Pons (tissue), 1 donor: Measurements from ENCODE around the gene SEMA7A.
A peak's percentile ranks its signal among the peaks of the same experiment; 100 is the strongest.

Experiments
- DNase-seq: peaks from one replicate; pipeline ENCODE4 v3.0.0-alpha.2; 2016; ENCODE audit warnings: low spot score

The SEMA7A gene

DNA sequence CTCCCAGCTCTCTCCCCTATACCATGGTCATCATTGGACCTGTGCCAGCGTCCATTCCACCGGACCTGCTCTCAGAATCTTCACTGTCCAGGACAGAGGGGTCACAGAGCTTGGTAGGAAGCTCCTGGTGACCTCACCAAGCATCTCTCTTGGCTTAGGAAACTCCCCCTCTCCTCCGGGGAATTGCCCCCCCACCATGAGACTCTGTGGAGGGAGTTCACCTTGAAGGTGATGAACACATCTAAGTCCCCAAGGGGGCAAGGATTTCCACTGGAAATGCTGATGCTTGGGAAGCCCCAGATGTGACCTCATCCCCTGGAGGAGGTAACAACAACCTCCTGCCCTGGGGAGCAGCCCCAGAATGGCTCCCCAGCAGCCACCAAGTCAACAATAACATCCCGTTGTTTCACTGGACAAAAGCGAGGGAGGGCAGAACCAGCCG is 3.2 kb downstream of the SEMA7A start:
- DNase-seq = peak; percentile 72

DNA sequence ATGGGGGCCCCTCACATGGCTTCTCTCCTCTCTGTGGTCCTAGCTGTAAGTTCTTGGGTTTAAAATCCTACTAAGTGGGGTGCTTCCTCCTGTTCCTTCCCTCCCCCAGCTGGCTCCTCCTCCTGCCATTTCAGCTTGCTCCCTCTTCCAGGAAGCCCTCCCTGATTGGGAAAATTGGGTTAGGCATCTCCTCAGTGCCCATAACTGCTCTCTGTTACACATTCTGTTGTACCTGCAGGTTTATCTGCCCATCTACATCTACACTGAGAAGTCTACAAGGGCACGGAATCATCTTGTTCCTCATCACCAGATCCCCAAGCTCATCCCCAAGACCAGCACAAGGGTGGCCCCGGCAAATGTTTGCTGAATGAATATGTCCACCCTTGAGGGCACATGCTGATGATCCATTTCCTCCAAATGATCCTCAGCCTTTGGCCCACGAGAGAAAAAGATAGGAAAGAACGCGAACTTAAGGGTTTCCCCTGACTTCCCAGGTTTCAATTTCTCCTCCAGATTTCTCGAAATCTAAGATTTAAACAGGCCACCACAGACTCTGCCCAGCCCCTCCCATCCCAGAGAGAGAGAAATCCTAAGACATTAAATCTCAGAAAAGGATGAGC is 3.9 kb downstream of the SEMA7A start:
- no peak for DNase-seq

DNA sequence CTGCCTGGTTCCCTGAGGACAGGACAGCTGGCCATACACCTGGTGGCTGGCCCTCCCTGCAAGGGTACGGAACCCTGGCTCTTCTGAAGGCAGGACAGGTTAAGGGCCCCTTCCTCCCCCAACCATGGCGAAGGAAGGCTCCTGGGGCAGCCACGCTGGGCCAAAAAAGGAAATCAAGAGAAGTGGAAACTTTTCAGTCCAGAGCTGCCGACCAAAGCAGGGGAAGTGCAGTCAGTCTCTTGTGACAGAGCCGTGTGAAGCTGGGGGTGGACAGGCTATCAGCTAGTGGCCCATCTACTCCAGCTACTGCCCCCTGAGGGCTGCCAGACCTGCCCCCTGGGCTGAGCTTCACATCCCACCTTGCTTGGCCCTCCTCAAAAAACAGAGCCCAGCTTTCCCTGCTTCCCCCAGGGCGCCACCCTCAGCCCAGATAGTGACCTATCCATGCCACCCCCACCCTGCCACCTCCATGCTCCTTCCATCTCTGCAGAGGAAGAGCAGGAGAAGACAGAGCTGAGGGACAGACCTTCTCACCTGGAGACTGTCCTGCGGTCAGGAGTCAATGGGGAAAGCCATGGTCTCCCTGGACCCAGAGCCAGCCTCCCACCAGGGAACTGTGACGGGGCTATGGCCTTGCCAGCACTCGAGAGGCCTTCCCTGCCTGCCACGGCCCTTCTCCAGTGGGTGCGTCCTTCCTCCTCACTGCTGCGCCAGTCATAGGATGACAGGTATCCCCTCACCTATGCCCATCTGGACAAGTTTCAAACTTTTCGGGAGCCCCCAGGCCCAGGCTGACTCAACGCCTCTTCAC is 4.6 kb downstream of the SEMA7A start:
- DNase-seq = no peak

DNA sequence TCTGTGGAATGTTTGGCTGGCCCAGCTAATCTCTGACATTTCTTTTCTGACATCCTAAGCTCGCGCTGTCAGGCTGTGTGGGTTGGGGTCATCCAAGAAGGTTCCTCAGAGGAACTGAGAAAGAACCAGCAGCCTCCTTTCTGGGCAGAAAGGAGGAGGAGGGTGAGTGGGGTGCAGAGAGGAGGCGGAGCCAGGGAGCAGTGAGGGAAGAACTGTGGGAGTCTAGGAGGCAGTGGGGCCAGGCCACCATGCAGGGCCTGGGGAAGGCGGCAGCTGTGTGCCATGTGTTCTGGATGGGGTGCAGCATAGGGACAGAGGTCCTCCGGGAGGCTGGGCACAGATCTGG is 5.3 kb downstream of the SEMA7A start:
- no peak for DNase-seq

DNA sequence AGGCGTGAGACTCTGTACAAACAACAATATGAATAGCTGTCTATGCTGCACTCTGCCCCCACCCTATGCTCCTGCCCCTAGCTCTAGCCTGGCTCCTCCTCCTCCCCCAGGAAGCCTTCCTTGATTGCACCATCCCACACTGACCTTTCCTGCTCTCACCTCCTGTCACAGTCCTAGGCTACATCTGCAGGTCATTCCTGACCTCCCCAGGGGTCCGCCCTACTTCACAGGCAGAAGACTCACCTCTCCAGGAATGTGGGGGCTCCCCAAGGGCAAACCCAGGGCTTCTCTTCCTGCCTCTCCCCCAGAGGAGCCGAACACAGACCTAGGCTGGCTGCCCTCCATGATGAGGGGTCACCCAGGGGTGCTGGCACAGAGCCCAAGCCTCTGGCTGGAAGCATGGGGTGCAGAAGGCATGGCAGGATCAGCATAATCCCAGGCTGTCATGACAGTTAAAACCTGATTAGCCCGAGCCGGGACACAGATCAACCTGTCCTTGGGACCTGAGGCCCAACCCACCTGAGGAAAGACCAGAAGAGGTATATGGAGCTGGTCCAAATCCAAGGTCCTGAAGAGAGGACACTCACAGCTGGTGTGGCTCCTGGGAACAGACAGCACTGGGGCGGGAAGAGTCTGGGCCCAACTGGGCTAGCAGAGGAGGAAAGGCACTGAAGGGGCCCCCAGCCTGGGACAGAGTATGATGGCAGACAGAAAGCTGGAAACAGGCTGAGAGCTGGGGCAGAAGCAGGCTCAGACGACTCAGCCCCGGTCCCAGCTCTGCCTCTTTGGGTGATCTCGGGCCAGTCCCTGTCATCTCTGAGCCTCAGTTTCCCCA is 5.9 kb downstream of the SEMA7A start:
- no peak for DNase-seq

DNA sequence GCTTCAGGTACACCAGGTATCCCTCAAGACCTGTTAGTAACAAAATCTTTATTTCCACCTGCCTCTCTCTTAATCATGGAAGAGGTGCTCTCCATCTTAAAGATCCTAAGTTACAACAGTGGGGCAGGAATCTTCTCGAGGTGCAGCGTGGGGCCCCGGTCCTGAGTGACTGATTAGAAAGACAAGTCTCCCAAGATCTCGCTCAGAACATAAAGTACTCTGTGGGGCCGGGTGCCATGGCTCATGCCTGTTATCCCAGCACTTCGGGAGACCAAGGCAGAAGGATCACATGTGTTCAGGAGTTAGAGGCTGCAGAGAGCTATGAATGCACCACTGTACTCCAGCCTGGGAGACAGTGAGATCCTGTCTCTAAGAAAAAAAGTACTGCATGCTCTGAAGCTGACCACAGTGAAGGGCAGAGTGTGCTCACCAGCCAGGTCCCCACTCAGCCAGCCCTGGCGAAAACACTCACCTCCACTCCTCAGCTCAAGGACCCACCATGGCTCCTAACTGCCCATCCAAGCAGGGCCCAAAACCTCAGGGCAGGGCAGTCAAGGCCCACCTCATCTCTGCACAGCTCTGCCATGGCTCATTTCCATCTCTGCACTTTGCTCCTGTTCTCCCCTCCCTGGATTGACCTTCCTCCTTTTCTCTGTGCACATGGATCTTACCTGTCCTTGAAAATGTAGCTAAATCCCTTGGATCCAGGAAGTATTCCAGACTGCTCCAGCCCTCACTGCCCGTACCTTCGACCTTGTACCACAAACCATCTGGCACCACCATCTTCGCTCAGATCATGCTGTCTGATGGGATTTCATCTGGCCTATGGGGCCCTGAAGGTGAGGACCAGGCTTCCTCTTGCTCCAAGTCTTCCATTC is 7.1 kb downstream of the SEMA7A start:
- peak; percentile 87 for DNase-seq

DNA sequence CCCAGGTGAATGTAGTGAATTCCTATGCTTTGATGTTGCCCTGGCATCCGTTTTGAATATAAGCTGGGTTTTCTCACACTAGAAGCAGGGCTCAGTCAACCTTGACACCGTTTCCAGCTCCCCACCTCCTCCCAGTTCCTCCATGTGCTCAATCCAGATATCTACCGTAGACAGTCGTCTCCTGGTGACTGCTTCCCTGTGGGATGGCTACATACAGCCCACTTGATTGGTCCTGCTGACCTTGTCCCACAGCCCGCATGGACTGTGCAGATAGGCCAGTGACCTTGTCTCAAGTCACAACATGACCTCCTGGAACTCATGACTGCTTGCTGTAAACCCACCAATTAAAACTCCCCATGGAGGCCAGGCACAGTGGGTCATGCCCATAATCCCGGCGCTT is 8.1 kb downstream of the SEMA7A start:
- no peak for DNase-seq

DNA sequence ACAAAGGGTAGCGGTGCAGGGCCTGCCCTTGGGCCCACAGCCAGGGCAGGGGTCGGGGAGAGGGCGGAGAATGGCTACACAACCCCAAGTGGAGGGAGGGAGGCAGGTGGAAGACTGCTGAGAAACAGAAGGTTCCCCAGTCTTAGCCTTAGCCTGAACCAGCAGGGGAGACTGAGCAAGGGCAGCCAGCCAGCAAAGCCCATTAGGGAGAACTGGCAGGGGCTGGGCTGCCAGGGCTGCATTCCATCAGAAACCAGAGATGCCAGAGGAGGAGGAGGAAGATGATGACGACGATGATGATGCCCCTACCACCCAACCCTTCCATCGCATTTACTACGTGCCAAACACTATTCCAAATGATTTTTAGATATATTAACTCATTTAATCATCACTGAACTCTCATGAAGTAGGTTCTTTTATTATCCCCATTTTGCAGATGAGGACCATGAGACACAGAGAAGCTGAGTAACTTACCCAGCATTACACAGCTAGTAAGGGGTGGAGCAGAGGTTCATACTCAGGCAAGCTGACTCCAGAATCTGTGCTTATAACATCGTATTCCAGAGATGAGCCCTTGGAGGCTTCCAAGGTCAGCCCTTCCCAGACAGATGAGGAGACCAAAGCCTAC is 8.7 kb downstream of the SEMA7A start:
- DNase-seq = no peak

DNA sequence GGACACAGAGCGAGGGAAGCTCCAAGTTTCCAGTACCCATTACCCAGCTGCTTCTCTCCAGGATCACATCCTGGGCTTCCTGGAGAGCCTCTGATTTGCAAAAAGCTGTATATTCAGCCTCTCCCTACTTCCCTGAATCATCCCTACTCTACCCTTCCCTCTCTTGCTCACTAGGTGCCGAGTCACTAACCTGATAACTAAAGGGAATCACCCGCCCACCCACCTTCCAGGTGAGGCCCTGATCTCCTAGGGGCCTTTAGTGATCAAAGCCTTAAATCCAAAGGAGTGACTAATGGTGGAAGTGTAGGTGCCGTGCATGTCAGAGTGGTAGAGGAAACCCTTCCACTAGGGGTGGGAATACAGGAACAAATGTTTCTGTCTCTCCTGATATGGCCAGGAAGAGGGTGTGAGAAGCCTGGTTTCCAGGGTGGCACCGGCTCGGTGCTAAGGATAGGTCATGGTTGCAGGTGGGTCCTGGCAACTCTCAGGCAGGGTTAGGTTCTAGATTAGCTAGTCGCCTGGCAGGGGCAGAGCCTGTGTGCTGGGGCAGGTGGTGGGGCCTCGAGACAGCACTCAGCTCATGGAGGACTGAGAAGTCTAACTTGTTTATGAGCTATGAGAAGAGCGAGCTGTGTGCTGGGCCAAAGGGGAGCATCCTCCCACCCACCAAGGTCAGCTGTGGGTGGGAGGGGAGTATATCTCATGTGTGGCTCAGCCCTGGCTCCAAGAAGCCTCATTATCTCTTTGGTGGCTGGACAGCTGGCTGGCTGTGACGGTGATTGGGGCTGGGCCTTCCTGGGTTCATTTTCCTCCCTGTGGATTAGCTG is 10.1 kb downstream of the SEMA7A start:
- no peak for DNase-seq

DNA sequence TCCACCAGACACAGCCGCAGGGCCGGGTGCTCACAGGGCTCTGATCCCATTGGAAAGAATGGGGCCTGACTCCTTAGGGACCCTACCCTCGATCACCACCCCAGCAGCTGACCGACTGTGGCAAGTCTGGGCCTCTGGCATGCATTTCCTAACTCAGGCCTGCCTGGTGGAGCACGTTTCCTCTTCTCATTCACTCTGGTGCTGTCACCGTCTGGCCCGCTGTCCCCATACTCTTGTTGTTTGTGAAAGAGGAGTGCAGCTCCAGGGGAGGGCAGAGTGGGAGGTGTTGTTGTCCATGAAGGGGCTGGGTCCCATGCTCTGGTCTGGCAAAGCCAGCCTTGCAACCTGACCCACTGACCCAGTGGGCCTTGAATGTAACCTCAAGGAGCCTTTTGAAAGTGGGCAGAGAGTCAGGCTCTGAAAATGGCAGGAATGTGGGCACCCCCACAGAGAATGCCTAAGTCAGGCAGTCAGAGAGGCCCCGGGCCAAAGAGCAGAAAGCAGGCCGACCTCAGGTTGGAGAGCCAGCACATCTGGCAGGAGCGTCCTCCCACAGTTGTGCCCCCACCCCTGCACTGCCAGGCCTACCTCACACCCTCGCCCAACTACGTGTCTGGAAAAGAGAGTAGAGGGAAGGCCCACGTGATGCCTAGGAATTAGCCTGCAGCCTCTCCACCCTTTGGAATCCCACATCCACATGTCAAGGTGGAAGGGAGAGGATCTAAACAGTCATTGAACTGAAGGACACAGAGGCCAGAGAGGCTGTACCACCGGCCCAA is 10.9 kb downstream of the SEMA7A start:
- peak; percentile 84 for DNase-seq

DNA sequence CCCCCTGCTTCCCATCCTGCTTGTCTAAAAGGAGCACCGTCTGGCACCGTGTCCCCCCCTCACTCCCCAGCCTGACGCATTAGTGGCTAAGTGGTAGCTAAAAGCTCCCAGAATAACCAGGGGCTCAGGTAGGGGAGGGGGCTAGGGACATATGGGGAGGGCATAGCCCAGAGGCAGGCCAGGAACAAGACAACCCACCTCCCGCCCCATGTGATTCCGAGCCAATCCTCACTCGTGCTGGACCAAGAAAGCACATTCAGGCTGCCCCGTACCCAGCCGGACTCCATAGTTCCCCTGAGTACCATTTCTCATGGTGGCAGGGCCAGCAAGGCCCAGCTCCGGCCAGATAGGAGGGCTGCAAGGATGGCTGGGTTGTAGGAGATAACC is 11.5 kb downstream of the SEMA7A start:
- DNase-seq = no peak

DNA sequence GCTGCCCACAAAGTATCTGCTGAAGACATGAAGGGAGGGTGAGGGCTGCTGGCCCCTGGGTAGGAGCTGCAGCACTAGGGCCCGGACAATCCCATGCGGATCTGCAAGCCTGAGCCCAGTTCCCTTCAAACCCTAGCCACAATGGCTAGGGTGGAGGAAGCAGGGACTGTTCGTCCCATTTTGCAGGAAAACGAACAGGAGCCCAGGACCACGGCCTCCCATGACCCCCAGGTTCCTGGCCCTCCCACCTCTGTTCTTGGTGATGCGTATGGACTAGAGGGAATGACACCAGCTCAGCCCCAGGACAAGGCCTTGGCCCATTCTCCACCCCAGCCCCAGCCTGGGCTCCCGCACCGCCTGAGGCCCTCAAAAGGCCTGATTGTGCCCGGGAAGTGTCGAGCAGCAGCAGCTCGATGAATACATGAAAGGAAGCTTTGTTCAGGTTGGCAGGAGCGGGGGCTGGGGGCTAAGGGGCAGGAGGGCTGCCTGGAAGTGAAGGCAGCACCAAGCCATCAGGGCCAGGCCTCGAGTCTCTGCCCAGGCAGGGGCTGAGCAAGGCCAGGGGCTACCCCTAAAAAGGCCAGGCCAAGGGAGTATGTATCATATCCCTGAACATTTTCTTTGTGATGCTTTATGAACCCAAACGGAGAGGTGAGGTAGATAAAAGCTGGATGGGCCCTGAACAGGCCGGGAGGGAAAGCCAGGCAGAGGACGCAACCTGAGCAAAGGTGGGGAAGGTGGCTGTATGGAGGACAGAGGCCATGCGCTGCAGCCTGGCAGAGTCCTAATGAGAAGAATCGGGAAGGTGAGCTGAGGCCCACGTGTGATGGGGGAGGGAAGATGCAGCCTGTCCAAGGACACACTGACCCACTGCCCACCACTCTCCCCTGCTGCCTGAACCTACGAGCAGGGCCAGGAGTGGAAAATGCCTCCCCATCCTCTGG is 12.2 kb downstream of the SEMA7A start:
- peak; percentile 98 for DNase-seq

DNA sequence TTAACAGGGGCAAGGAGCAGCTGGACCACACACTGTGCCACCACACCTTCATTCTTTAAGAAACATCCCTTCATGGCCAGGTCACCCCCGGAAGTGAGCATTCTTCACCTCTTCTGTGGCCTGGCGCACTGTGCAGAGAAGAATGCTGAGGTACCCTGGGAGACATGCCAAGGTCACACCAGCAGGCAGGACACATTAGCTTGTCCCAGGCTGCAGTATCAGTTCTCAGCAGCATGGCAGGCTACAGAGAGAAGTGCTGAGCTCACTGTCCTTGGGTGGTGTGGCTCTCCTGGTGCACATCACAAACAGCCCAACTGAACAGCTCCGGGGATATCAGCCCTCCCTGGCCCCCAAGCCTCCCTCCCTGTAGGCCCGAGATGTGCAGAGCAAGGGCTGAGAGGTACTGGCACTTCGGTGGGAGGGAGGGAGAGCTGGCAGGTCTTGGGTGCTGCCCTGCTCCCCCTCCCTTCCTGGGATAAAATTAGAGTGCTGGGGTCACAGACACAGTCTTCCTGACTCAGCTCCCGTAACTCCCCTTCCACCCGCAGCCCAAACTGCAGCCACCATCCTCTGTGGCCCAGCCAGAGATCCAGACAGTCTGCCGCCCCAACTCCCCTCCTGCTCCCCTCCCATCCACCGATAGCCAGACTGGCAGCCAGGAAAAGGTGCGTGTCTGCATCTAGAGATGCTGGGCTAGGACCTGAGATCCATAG is 13.4 kb downstream of the SEMA7A start:
- no peak for DNase-seq

DNA sequence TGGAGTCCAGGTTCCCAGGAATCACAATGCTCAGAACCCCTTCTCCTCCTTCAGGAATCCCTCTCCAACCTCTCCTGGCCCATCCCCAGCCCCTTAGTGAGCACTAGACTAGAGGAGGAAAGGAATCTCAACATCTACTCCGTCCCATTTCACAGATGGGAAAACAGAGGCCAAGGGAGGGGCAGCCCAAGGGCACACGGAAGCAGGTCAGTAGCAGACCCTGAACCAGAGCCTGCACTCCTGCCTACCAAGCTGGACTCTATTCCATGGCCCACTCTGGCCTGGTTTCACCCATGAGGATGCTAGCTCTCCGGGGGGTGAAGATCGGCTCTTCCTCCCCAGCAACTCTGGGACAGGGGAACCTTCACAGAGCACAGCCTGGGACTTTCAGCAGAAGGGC is 14.3 kb downstream of the SEMA7A start:
- no peak for DNase-seq

DNA sequence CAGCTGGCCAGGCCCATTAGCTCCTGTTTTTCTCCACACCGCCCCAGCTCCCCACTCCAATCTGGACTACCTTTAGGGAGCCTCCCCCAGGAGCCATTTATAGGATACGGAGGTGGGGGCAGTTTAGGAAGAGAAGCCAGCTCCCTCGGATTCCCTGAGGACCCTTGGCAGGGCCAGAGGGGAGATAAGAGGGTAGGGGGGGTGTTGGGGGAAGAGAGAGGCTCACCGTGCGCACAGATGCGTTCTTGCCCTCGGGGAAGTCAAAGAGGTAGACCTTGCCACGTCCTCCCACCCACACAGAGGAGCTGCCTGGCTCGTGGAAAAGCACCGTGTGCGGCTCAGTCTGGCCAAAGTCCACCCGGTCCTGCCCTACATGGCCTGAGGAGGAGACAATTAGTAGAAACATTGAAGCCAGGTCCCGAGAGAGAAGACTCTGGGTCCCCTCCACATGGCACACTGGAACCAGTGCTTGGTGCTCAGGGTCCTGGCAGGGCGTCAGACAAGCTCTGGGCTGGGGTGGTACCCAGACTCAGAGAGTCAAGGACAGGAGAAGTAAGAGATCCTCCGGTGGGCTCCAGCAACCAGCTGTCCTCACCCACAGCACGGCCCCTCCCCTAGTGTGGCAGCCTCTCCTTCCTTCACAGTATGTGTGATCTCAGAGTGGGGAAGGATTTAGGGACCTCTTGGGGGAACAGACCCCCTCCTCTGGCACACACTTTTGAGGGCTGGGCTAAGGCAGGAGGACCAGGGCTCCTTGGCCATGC is 15.0 kb downstream of the SEMA7A start:
- DNase-seq = no peak

DNA sequence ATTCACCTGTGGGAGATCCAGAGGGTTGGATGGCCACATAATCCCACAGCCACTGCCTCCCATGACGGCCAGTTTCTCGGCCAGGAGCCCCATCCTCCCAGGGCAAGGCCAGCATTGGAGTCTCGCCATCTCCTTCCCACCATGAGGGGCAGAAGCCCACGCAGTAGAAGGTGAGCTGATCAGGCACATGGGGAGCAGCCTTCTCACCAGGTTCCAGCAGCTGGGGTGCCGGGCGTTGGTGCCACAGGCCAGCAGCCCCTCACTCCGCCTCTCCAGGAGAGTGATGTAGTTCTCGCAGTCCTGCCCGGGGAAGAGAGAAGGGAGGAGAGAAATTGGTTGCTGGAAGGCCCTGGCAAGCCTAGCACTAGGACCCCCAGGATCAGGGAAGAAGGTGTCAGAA is 16.1 kb downstream of the SEMA7A start:
- DNase-seq = no peak

DNA sequence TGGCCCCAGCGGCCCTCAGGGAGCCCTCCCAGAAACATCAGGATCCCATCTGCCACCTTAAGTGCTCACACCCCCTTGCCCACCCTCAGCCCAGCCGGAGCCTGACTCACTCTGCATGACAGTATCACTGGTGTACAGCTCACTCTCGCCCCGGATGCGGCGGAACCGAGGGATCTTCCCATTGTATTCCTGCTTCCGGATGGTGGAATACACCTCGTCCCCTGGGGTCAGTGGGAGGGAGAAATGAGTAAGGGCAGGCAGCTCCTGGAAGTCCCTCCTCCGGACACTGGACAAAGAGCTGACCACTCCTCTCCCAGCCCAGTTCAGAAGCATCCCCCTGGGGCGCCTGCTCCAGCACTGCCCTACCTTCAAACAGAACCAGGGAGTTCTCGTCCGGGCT is 16.5 kb downstream of the SEMA7A start:
- no peak for DNase-seq
